ENCODE measurements around the gene INPP5B.
"Not testable (repeated sequence)": the region's sequence is repeated elsewhere in the genome, so short reads cannot be mapped to it uniquely, and the experiment has no call there.

INPP5B gene

GRCh38 chr1:37974567-37974966 lies 27.7 kb upstream of the INPP5B start:
- Histone ChIP-seq H3K9ac (ENCODE audit: low read length) (no peak overlapping the region), H4K12ac (ENCODE audit: low read depth, low read length) (no peak overlapping the region), H3K14ac (ENCODE audit: low read length) (no peak overlapping the region), H3K4me3 (ENCODE audit: low read depth, low read length) (no peak overlapping the region), H2BK120ac (ENCODE audit: insufficient read depth, low read length, poor library complexity) (no peak overlapping the region), H2BK12ac (ENCODE audit: low read length) (no peak overlapping the region), H3K79me2 (ENCODE audit: control insufficient read depth, insufficient read depth, low read length, poor library complexity) (no peaks in the 10 kb centered on the region), H3K36me3 (ENCODE audit: control insufficient read depth in 1 of 2, insufficient read depth in 2 of 2, low read length in 2 of 2) (peaks cover 26 to 38% of the 10 kb centered on the region in 2 experiments), H3K4ac (ENCODE audit: low read depth, low read length) (no peak overlapping the region), H3K27ac (ENCODE audit: low read depth, low read length) (no peak overlapping the region), H2BK5ac (ENCODE audit: low read depth, low read length, poor library complexity) (no peak overlapping the region), H3K9me3 (ENCODE audit: insufficient read depth, low read depth, low read length) (no peaks in the 10 kb centered on the region), H3K4me2 (ENCODE audit: low read length) (no peak overlapping the region), H3K27me3 (ENCODE audit: insufficient read depth, low read length) (no peaks in the 10 kb centered on the region), H3K23ac (ENCODE audit: low read length) (no peak overlapping the region), H3K79me1 (ENCODE audit: low read length) (no peaks in the 10 kb centered on the region), H2AK5ac (ENCODE audit: low read length) (no peak overlapping the region), H4K8ac (ENCODE audit: low read depth, low read length) (no peak overlapping the region), H4K91ac (ENCODE audit: low read depth, low read length) (no peak overlapping the region), H3K4me1 (ENCODE audit: control insufficient read depth in 1 of 2, insufficient read depth in 2 of 2, low read length in 2 of 2) (no peaks in the 10 kb centered on the region), H2AFZ (ENCODE audit: insufficient read depth, low read length, poor library complexity) (no peak overlapping the region), H3K18ac (ENCODE audit: low read length) (no peak overlapping the region)
- no CpG with 5 or more reads among the region's 5 CpGs for WGBS (ENCODE audit: extremely low coverage, insufficient coverage, insufficient read length)
- DNase-seq = no peak

- not testable (repeated sequence) for DNase-seq; H3K9me3 ChIP-seq (ENCODE audit: insufficient read depth, low read depth, low read length); H4K91ac ChIP-seq (ENCODE audit: low read depth, low read length); H3K14ac ChIP-seq (ENCODE audit: low read length); H3K4ac ChIP-seq (ENCODE audit: low read depth, low read length); H3K79me1 ChIP-seq (ENCODE audit: low read length); H3K4me1 ChIP-seq (ENCODE audit: control insufficient read depth in 1 of 2, insufficient read depth in 2 of 2, low read length in 2 of 2); H3K27me3 ChIP-seq (ENCODE audit: insufficient read depth, low read length); H3K18ac ChIP-seq (ENCODE audit: low read length); H2BK12ac ChIP-seq (ENCODE audit: low read length); H3K27ac ChIP-seq (ENCODE audit: low read depth, low read length); H4K12ac ChIP-seq (ENCODE audit: low read depth, low read length); H3K23ac ChIP-seq (ENCODE audit: low read length); H2AFZ ChIP-seq (ENCODE audit: insufficient read depth, low read length, poor library complexity); H3K4me2 ChIP-seq (ENCODE audit: low read length); H2BK5ac ChIP-seq (ENCODE audit: low read depth, low read length, poor library complexity); H2BK120ac ChIP-seq (ENCODE audit: insufficient read depth, low read length, poor library complexity); H3K4me3 ChIP-seq (ENCODE audit: low read depth, low read length); H3K9ac ChIP-seq (ENCODE audit: low read length); H3K79me2 ChIP-seq (ENCODE audit: control insufficient read depth, insufficient read depth, low read length, poor library complexity); H4K8ac ChIP-seq (ENCODE audit: low read depth, low read length); H2AK5ac ChIP-seq (ENCODE audit: low read length)
- peaks cover 23 to 37% of the 10 kb centered on the region in 2 experiments for H3K36me3 ChIP-seq (ENCODE audit: control insufficient read depth in 1 of 2, insufficient read depth in 2 of 2, low read length in 2 of 2)
- WGBS (ENCODE audit: extremely low coverage, insufficient coverage, insufficient read length) = no CpG with 5 or more reads among the region's 5 CpGs
Measured at GRCh38 chr1:37973684-37974083, 26.8 kb upstream of the INPP5B start.

- H3K14ac ChIP-seq (ENCODE audit: low read length) = no peak overlapping the region
Measured at GRCh38 chr1:37965301-37965700, 18.4 kb upstream of the INPP5B start.

GRCh38 chr1:37964106-37964505 lies 17.3 kb upstream of the INPP5B start:
- not testable (repeated sequence) for H3K4me2 ChIP-seq (ENCODE audit: low read length); H4K12ac ChIP-seq (ENCODE audit: low read depth, low read length); H2BK120ac ChIP-seq (ENCODE audit: insufficient read depth, low read length, poor library complexity); H4K8ac ChIP-seq (ENCODE audit: low read depth, low read length); H3K14ac ChIP-seq (ENCODE audit: low read length); H2AFZ ChIP-seq (ENCODE audit: insufficient read depth, low read length, poor library complexity); H2BK12ac ChIP-seq (ENCODE audit: low read length); H3K23ac ChIP-seq (ENCODE audit: low read length); H4K91ac ChIP-seq (ENCODE audit: low read depth, low read length); H3K79me1 ChIP-seq (ENCODE audit: low read length); H2BK5ac ChIP-seq (ENCODE audit: low read depth, low read length, poor library complexity); H3K27me3 ChIP-seq (ENCODE audit: insufficient read depth, low read length); H3K4me1 ChIP-seq (ENCODE audit: control insufficient read depth in 1 of 2, insufficient read depth in 2 of 2, low read length in 2 of 2); H3K18ac ChIP-seq (ENCODE audit: low read length); H3K27ac ChIP-seq (ENCODE audit: low read depth, low read length); H3K79me2 ChIP-seq (ENCODE audit: control insufficient read depth, insufficient read depth, low read length, poor library complexity); H3K4me3 ChIP-seq (ENCODE audit: low read depth, low read length); H3K4ac ChIP-seq (ENCODE audit: low read depth, low read length); H2AK5ac ChIP-seq (ENCODE audit: low read length); H3K9me3 ChIP-seq (ENCODE audit: insufficient read depth, low read depth, low read length); H3K9ac ChIP-seq (ENCODE audit: low read length)
- WGBS (ENCODE audit: extremely low coverage, insufficient coverage, insufficient read length) = no CpG with 5 or more reads among the region's 12 CpGs
- H3K36me3 ChIP-seq (ENCODE audit: control insufficient read depth in 1 of 2, insufficient read depth in 2 of 2, low read length in 2 of 2) = peaks cover 39 to 50% of the 10 kb centered on the region in 2 experiments
- DNase-seq = peak; percentile 70 to 90

More at GRCh38 chr1:37965301-37965700, 18.4 kb upstream of the INPP5B start:
- no peaks in the 10 kb centered on the region for H3K9me3 ChIP-seq (ENCODE audit: insufficient read depth, low read depth, low read length)
- H3K27ac ChIP-seq (ENCODE audit: low read depth, low read length) = no peak overlapping the region
- H2AFZ ChIP-seq (ENCODE audit: insufficient read depth, low read length, poor library complexity) = no peak overlapping the region
- no peak overlapping the region for H4K8ac ChIP-seq (ENCODE audit: low read depth, low read length)
- no peak overlapping the region for H2BK12ac ChIP-seq (ENCODE audit: low read length)
- no peak overlapping the region for H2AK5ac ChIP-seq (ENCODE audit: low read length)
- no peak overlapping the region for H3K4me3 ChIP-seq (ENCODE audit: low read depth, low read length)
- no peak overlapping the region for H3K23ac ChIP-seq (ENCODE audit: low read length)
- no peak overlapping the region for H3K4me2 ChIP-seq (ENCODE audit: low read length)
- no peak overlapping the region for H3K4ac ChIP-seq (ENCODE audit: low read depth, low read length)
- no peaks in the 10 kb centered on the region for H3K79me1 ChIP-seq (ENCODE audit: low read length)
- no peaks in the 10 kb centered on the region for H3K79me2 ChIP-seq (ENCODE audit: control insufficient read depth, insufficient read depth, low read length, poor library complexity)
- no peak overlapping the region for H4K12ac ChIP-seq (ENCODE audit: low read depth, low read length)
- H3K4me1 ChIP-seq (ENCODE audit: control insufficient read depth in 1 of 2, insufficient read depth in 2 of 2, low read length in 2 of 2) = no peaks in the 10 kb centered on the region
- no peak overlapping the region for H4K91ac ChIP-seq (ENCODE audit: low read depth, low read length)
- peaks cover 34 to 49% of the 10 kb centered on the region in 2 experiments for H3K36me3 ChIP-seq (ENCODE audit: control insufficient read depth in 1 of 2, insufficient read depth in 2 of 2, low read length in 2 of 2)
- no peak overlapping the region for H3K18ac ChIP-seq (ENCODE audit: low read length)
- H2BK5ac ChIP-seq (ENCODE audit: low read depth, low read length, poor library complexity) = no peak overlapping the region
- H3K9ac ChIP-seq (ENCODE audit: low read length) = no peak overlapping the region
- no peak overlapping the region for H2BK120ac ChIP-seq (ENCODE audit: insufficient read depth, low read length, poor library complexity)
- H3K27me3 ChIP-seq (ENCODE audit: insufficient read depth, low read length) = no peaks in the 10 kb centered on the region
- no peak for DNase-seq
- WGBS (ENCODE audit: extremely low coverage, insufficient coverage, insufficient read length) = no CpG with 5 or more reads among the region's 4 CpGs

All from trophoblast cell (in vitro differentiated cells and primary cell).